H1 (cell line): Measurements from ENCODE around the gene IL17RD. TPM values are rescaled to one million over a fixed set of nuclear protein-coding genes. Genes with fewer than 3 reads are reported as not detected.

Source experiments
- CTCF ChIA-PET: fragments of 300-600 bp; sonication (Branson Sonifier 250); formaldehyde crosslinking; loops from one replicate; lab custom pipeline; 2021; ENCODE audit not compliant: partially characterized antibody; lab: Charles Lee
- POLR2A ChIA-PET: fragments of 300-600 bp; sonication (Branson Sonifier 250); formaldehyde crosslinking; loops from one replicate; lab custom pipeline; 2021; ENCODE audit warnings: inconsistent platforms; ENCODE audit not compliant: partially characterized antibody; lab: Charles Lee
- DNase-seq, 2 experiments: peaks; one replicate each; pipeline versions ENCODE4 v3.0.0 to v3.0.0-alpha.2; 2010 to 2022; ENCODE audit warnings: low spot score in 2 of 2, low read depth in 1 of 2, mixed read lengths in 1 of 2
- FAIRE-seq: peaks from 2 replicates; lab custom pipeline; 2011; peaks lifted over from hg19 to GRCh38; lab: Jason Lieb, UNC
- H2AFZ ChIP-seq: 2 replicates; pipeline ENCODE4 v1.8.1; 2012; ENCODE audit warnings: low read length, inconsistent platforms
- H2AK5ac ChIP-seq: 2 replicates; pipeline ENCODE4 v1.6.1; 2013; ENCODE audit warnings: low read depth, low read length
- H2BK120ac ChIP-seq: replicated peaks from 2 replicates; pipeline ENCODE3; 2013; ENCODE audit warnings: low read depth, low read length, inconsistent platforms
- H2BK12ac ChIP-seq: 2 replicates; pipeline ENCODE4 v1.6.1; 2013; ENCODE audit warnings: low read depth, low read length
- H2BK15ac ChIP-seq: 2 replicates; pipeline ENCODE4 v1.6.1; 2013; ENCODE audit warnings: low read length
- H2BK20ac ChIP-seq: 2 replicates; pipeline ENCODE4 v1.6.1; 2013; ENCODE audit warnings: low read length
- H2BK5ac ChIP-seq: 2 replicates; pipeline ENCODE4 v1.6.1; 2013; ENCODE audit warnings: low read depth, low read length
- H3K14ac ChIP-seq: 2 replicates; pipeline ENCODE4 v1.6.1; 2013; ENCODE audit warnings: inconsistent platforms; ENCODE audit not compliant: insufficient read length
- H3K18ac ChIP-seq: 2 replicates; pipeline ENCODE4 v1.6.1; 2013; ENCODE audit warnings: low read length; ENCODE audit errors: extremely low read depth
- H3K23ac ChIP-seq: 2 replicates; pipeline ENCODE4 v1.6.1; 2013; ENCODE audit warnings: inconsistent platforms; ENCODE audit not compliant: insufficient read length
- H3K23me2 ChIP-seq: 2 replicates; pipeline ENCODE4 v1.6.1; 2013; ENCODE audit warnings: low read depth, low read length
- H3K27ac ChIP-seq: 2 replicates; pipeline ENCODE4 v1.6.1; 2011; ENCODE audit warnings: low read depth, low read length, inconsistent platforms
- H3K27me3 ChIP-seq, 4 experiments: replicated peaks in 1 of 4; 1 replicate in 1 of 4; 2 replicates in 3 of 4; pipeline versions ENCODE4 v1.6.1 to v1.8.1; 2011 to 2013; ENCODE audit warnings: low read length in 3 of 4, mild to moderate bottlenecking in 3 of 4, inconsistent platforms in 2 of 4, mixed read lengths in 2 of 4, moderate library complexity in 1 of 4; ENCODE audit not compliant: control insufficient read depth in 3 of 4, insufficient read depth in 3 of 4; ENCODE audit errors: extremely low read depth in 1 of 4
- H3K36me3 ChIP-seq, 4 experiments: 2 replicates each; pipeline versions ENCODE4 v1.6.1 to v1.8.1; 2011 to 2013; ENCODE audit warnings: mild to moderate bottlenecking in 4 of 4, low read length in 3 of 4, moderate library complexity in 2 of 4, control low read depth in 1 of 4, inconsistent platforms in 1 of 4; ENCODE audit not compliant: insufficient read depth in 4 of 4, control insufficient read depth in 2 of 4
- H3K4ac ChIP-seq: replicated peaks from 2 replicates; pipeline ENCODE3; 2013; ENCODE audit warnings: low read length, low read depth, mixed read lengths, inconsistent platforms; ENCODE audit not compliant: insufficient read length
- H3K4me1 ChIP-seq, 4 experiments: replicated peaks in 1 of 4; 1 replicate in 1 of 4; 2 replicates in 3 of 4; pipeline versions ENCODE4 v1.6.1 to v1.8.1; 2011 to 2013; ENCODE audit warnings: low read length in 3 of 4, inconsistent platforms in 2 of 4, mixed read lengths in 1 of 4; ENCODE audit not compliant: insufficient read depth in 4 of 4, control insufficient read depth in 3 of 4
- H3K4me2 ChIP-seq, 2 experiments: 2 replicates each; pipeline versions ENCODE4 v1.6.1 to v1.8.1; 2011 to 2013; ENCODE audit warnings: low read depth in 2 of 2, low read length in 2 of 2, control low read depth in 1 of 2, inconsistent platforms in 1 of 2, mild to moderate bottlenecking in 1 of 2; ENCODE audit not compliant: insufficient read depth in 1 of 2
- H3K4me3 ChIP-seq, 4 experiments: fragments of 200-600, 300-600 bp in 1 of 4; sonication (generic), shearing (Covaris generic), sonication (Bioruptor Twin) in 1 of 4; 2 replicates each; pipeline versions ENCODE4 v1.5.1 to v1.8.1; 2011 to 2016; ENCODE audit warnings: low read length in 4 of 4, low read depth in 3 of 4, control low read depth in 2 of 4, inconsistent platforms in 2 of 4, mild to moderate bottlenecking in 2 of 4, mixed read lengths in 1 of 4, moderate library complexity in 1 of 4; ENCODE audit not compliant: insufficient read depth in 2 of 4; ENCODE audit errors: extremely low read depth in 1 of 4
- H3K56ac ChIP-seq: replicated peaks from 2 replicates; pipeline ENCODE3; 2013; ENCODE audit warnings: low read depth, mild to moderate bottlenecking, mixed read lengths, low read length, inconsistent platforms; ENCODE audit not compliant: insufficient read length
- H3K79me1 ChIP-seq: 2 replicates; pipeline ENCODE4 v1.6.1; 2013; ENCODE audit warnings: low read depth, low read length, control low read depth
- H3K79me2 ChIP-seq, 2 experiments: 2 replicates each; pipeline versions ENCODE4 v1.6.1 to v1.8.1; 2012 to 2013; ENCODE audit warnings: low read length in 2 of 2, mild to moderate bottlenecking in 2 of 2, inconsistent platforms in 1 of 2; ENCODE audit not compliant: insufficient read depth in 2 of 2, control insufficient read depth in 1 of 2
- H3K9ac ChIP-seq, 4 experiments: replicated peaks in 1 of 4; 1 replicate in 1 of 4; 2 replicates in 3 of 4; pipeline versions ENCODE4 v1.6.1 to v1.8.1; 2011 to 2013; ENCODE audit warnings: low read depth in 3 of 4, low read length in 3 of 4, control low read depth in 2 of 4, mild to moderate bottlenecking in 2 of 4, moderate library complexity in 2 of 4, inconsistent platforms in 1 of 4; ENCODE audit errors: extremely low read depth in 1 of 4
- H3K9me3 ChIP-seq, 2 experiments: 2 replicates each; pipeline versions ENCODE4 v1.6.1 to v1.8.1; 2012 to 2013; ENCODE audit warnings: mild to moderate bottlenecking in 2 of 2, moderate library complexity in 2 of 2, control low read depth in 1 of 2, inconsistent platforms in 1 of 2, low read depth in 1 of 2, low read length in 1 of 2, mixed read lengths in 1 of 2; ENCODE audit not compliant: insufficient read depth in 2 of 2
- H4K20me1 ChIP-seq, 2 experiments: replicated peaks in 1 of 2; 2 replicates each; pipeline versions ENCODE3 to v1.8.1; 2011 to 2013; ENCODE audit warnings: inconsistent platforms in 2 of 2, low read length in 2 of 2, mild to moderate bottlenecking in 1 of 2; ENCODE audit not compliant: insufficient read depth in 2 of 2, control insufficient read depth in 1 of 2
- H4K5ac ChIP-seq: 2 replicates; pipeline ENCODE4 v1.6.1; 2013; ENCODE audit warnings: low read length, low read depth, mixed read lengths, inconsistent platforms; ENCODE audit not compliant: insufficient read length
- H4K8ac ChIP-seq: 2 replicates; pipeline ENCODE4 v1.8.0; 2013; ENCODE audit warnings: mild to moderate bottlenecking, moderate library complexity, low read length, inconsistent platforms; ENCODE audit not compliant: insufficient read depth; ENCODE audit errors: extremely low read depth
- H4K91ac ChIP-seq: replicated peaks from 2 replicates; pipeline ENCODE3; 2013; ENCODE audit warnings: low read length, mixed read lengths, inconsistent platforms; ENCODE audit not compliant: insufficient read length
- BCL11A ChIP-seq, 2 experiments: IDR thresholded peaks; one replicate each; pipeline ENCODE4 v1.6.1; 2011; ENCODE audit warnings: low read depth in 2 of 2, low read length in 2 of 2, mild to moderate bottlenecking in 2 of 2
- CBX8 ChIP-seq: fragments of 300-800, 300-1000 bp; sonication (generic); IDR thresholded peaks from 2 replicates; pipeline ENCODE4 v1.7.1; 2016; ENCODE audit warnings: low read depth, low read length, borderline replicate concordance
- CHD2 ChIP-seq: IDR thresholded peaks from 2 replicates; pipeline ENCODE4 v1.6.1; 2012; ENCODE audit warnings: low read length, improper control_type of control experiment
- CTBP2 ChIP-seq: IDR thresholded peaks from 2 replicates; pipeline ENCODE4 v1.7.0; 2011; ENCODE audit warnings: borderline replicate concordance, mild to moderate bottlenecking, moderate library complexity, mixed read lengths, low read length; ENCODE audit not compliant: insufficient read depth, insufficient read length
- POU5F1 ChIP-seq: IDR thresholded peaks from 2 replicates; pipeline ENCODE4 v1.6.1; 2011; ENCODE audit warnings: low read depth, mild to moderate bottlenecking, low read length, moderate library complexity
- RBBP5 ChIP-seq: IDR thresholded peaks from 2 replicates; pipeline ENCODE4 v1.7.1; 2012; ENCODE audit warnings: low read depth, mild to moderate bottlenecking, inconsistent platforms, low read length, moderate library complexity, borderline replicate concordance
- SAP30 ChIP-seq: fragments of 300-600 bp; sonication (generic); IDR thresholded peaks from 2 replicates; pipeline ENCODE4 v1.7.1; 2012; ENCODE audit warnings: low read length, moderate library complexity, mild to moderate bottlenecking, inconsistent platforms; ENCODE audit not compliant: insufficient read depth, insufficient replicate concordance
- SP2 ChIP-seq: IDR thresholded peaks from 2 replicates; pipeline ENCODE4 v1.6.1; 2012; ENCODE audit warnings: mild to moderate bottlenecking, low read length, inconsistent platforms
- TCF12 ChIP-seq: IDR thresholded peaks from 2 replicates; pipeline ENCODE4 v1.6.1; 2011; ENCODE audit warnings: low read depth, mild to moderate bottlenecking, low read length
- WGBS, 2 experiments: shearing (Covaris generic) in 1 of 2; methylation state at CpG; one replicate each; pipeline versions ENCODE4 v1.1.6 to v1.1.7; 2013 to 2015; ENCODE audit warnings: low lambda C conversion rate in 2 of 2, mixed read lengths in 2 of 2, inconsistent platforms in 1 of 2, low coverage in 1 of 2, missing lambda C conversion rate in 1 of 2; ENCODE audit not compliant: insufficient replicate concordance in 2 of 2, insufficient coverage in 1 of 2, insufficient read length in 1 of 2; ENCODE audit errors: extremely low coverage in 1 of 2, missing lambda C conversion rate in 1 of 2; 5-methylcytosine and 5-hydroxymethylcytosine counted together
- polyA plus RNA-seq, 7 experiments: library from polyadenylated mRNA; depleted of rRNA in 3 of 7; stranded (reverse) in 5 of 7; unstranded in 2 of 7; fragments of >200 nt in 5 of 7; fragments of 200-250 nt in 2 of 7; gene quantifications; 1 replicate in 5 of 7; 2 replicates in 1 of 7; 4 replicates in 1 of 7; pipeline versions ENCODE4 v1.2.1 to v1.2.3, GENCODE V29; 2011 to 2013; ENCODE audit warnings: missing spikeins in 2 of 7, mixed read lengths in 2 of 7
- total RNA-seq: library from RNA; stranded (reverse); fragmentation: NEBNext Ultra II Directional; extraction: Animal tissue kit (Norgen Biotek cat#: 25700); gene quantifications from 2 replicates; pipeline ENCODE4 v1.2.1, GENCODE V29; 2021
- TF ChIP-seq, protein P1 (sequence below): IDR thresholded peaks from 2 replicates; pipeline ENCODE4 v1.6.1; 2012; ENCODE audit warnings: inconsistent platforms

Gene IL17RD
- total and polyA plus RNA-seq, 2 of the 8 experiments (the other 6 are each of a cell fraction or from before 2014, with no cell fraction given): 10.9 to 48.9 TPM

DNA sequence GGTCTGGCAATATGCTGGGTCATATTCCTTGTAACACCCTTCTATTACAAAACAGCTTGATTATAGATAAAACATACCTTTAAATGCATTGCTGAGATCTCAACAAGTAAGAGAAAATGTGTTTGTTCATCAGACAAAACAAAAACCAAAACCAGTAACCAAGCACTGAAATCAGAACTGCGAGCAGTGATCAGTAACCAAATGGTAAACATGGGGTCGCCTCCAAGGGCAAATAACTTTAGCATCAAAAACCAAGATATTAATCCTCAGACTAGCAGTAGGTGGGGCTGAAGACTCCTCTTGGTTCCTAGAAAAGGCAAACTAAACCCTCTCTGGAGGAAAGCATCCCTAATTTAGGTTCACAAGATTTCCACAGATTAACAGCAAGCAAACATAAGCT lies 41.3 kb upstream of the IL17RD start:
- no peaks in the 10 kb centered on the region for H3K79me2 ChIP-seq
- H3K9me3 ChIP-seq: no peaks in the 10 kb centered on the region
- no peak overlapping the region for H2AFZ ChIP-seq
- H3K18ac ChIP-seq: no peak overlapping the region
- H3K9ac ChIP-seq: no peak overlapping the region
- no peaks in the 10 kb centered on the region for H3K79me1 ChIP-seq
- no peak overlapping the region for H2BK12ac ChIP-seq
- no peak overlapping the region for H2BK15ac ChIP-seq
- no peak overlapping the region for H3K4me3 ChIP-seq
- no peak for DNase-seq
- POLR2A ChIA-PET: interaction anchor here (0.6 to 0.9 kb wide), 2 partner anchors 9 to 27 kb away, joined by 3 to 5 read pairs; no protein-coding TSS in a partner anchor
- no peak overlapping the region for H3K4me2 ChIP-seq
- H3K23me2 ChIP-seq: no peaks in the 10 kb centered on the region
- no peak overlapping the region for H3K4ac ChIP-seq
- H4K20me1 ChIP-seq: no peaks in the 10 kb centered on the region
- H4K8ac ChIP-seq: no peak overlapping the region
- TF ChIP-seq RBBP5 (no peak), SP2 (no peak), CTBP2 (no peak), CBX8 (no peak), SAP30 (no peak), BCL11A (IDR thresholded peaks at IDR 0.05; ENCODE audit: low read depth in 2 of 2, low read length in 2 of 2) (no peak), POU5F1 (no peak), TCF12 (no peak), CHD2 (no peak)
- TF ChIP-seq, protein P1, sequence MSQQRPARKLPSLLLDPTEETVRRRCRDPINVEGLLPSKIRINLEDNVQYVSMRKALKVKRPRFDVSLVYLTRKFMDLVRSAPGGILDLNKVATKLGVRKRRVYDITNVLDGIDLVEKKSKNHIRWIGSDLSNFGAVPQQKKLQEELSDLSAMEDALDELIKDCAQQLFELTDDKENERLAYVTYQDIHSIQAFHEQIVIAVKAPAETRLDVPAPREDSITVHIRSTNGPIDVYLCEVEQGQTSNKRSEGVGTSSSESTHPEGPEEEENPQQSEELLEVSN: no peak
- TF ChIP-seq, all 59 proteins: peak for 0
- no peak overlapping the region for H3K23ac ChIP-seq
- 98% methylated on average over 2 of the region's 2 CpGs; no CpG with 5 or more reads in 1 of the 2 experiments for WGBS, 2 experiments
- H2BK120ac ChIP-seq: no peak overlapping the region
- peaks cover 0 to 4% (median 1%) of the 10 kb centered on the region in 4 experiments; a peak in 3 of 7 replicates for H3K4me1 ChIP-seq
- no peak overlapping the region for H4K91ac ChIP-seq
- H3K27me3 ChIP-seq: no peaks in the 10 kb centered on the region; a peak in 1 of 7 replicates
- no peak overlapping the region for H3K14ac ChIP-seq
- no peaks in the 10 kb centered on the region for H3K36me3 ChIP-seq
- H3K27ac ChIP-seq: no peak overlapping the region
- H4K5ac ChIP-seq: no peak overlapping the region
- H2BK5ac ChIP-seq: no peak overlapping the region
- CTCF ChIA-PET: interaction anchor here (0.9 to 1.3 kb wide), 4 partner anchors 15 to 37 kb away, joined by 3 to 5 read pairs (median 4); no protein-coding TSS in a partner anchor
- no peak overlapping the region for H3K56ac ChIP-seq
- no peak overlapping the region for H2BK20ac ChIP-seq
- no peak overlapping the region for H2AK5ac ChIP-seq
- FAIRE-seq: no peak
